SH-SY5Y (cell line): ENCODE measurements around the gene GRID2.

Experiments used
- GATA2 ChIP-seq: IDR thresholded peaks from 2 replicates; pipeline ENCODE4 v1.6.1; 2011; ENCODE audit warnings: mild to moderate bottlenecking, low read depth, low read length
- GATA3 ChIP-seq: IDR thresholded peaks from 2 replicates; pipeline ENCODE4 v1.6.1; 2011; ENCODE audit warnings: low read depth, mild to moderate bottlenecking, low read length, moderate library complexity

- TF ChIP-seq GATA2 (no peak), GATA3 (no peak)
Measured at GRCh38 chr4:92268642-92269041, 35.1 kb upstream of the GRID2 start.
